GM18520 (cell line): ENCODE results near the gene ZNF286A.
"Not testable (repeated sequence)": the region's sequence is repeated elsewhere in the genome, so short reads cannot be mapped to it uniquely, and the experiment has no call there.

ENCODE experiments used
- ATAC-seq: cut with Tn5 transposase; IDR thresholded peaks from one replicate; pipeline ENCODE4 v1.9.1; 2021; ENCODE audit not compliant: unreplicated experiment

ZNF286A gene

DNA sequence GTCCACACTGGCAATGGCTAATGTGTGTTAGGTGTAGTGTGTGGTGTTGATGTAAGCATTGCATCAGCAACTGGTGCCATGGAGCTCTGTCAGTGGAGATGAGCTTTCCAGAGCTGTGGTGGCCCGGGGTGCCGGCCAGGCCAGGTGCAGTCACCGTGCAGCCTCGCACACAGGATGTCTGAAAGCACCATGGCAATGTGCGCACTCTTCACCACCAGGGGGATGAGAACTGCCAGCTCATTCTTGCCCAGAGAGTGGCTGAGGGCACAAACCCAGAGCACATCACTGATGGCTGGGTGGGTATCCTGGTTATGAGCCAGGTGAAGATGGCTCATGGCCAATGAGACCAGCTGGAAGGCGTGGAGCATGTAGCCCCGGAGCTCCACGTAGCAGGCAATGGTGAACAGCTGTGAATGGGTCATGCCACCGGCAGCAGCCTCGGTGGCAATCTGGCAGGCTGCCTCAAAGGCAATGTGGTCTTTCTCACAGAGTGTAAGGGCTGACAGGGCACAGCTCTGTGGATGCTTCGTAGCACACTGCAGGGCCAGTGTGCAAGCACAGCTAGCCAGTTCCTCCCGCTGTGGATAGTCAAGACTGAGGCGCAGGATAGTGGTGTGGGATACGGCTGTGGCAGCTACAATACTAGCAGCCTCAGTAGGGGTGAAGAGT lies 69.4 kb downstream of the ZNF286A start:
- not testable (repeated sequence) for ATAC-seq
